PC-3 (cell line): Measurements from ENCODE around the gene GRIK1. TPM values are rescaled to one million over a fixed set of nuclear protein-coding genes. Genes with fewer than 3 reads are reported as not detected.

Experiments used
- ATAC-seq: fragments of 200-7000 bp; cut with Tn5 transposase; 2 replicates; pipeline ENCODE4 v1.9.1; 2020; ENCODE audit warnings: mild to moderate bottlenecking, moderate library complexity
- BruUV-seq: library from RNA; stranded (reverse); fragments of 400-500 nt; replicated peaks from 2 replicates; lab custom pipeline; 2021; lab: Mats Ljungman, UMichigan
- CTCF ChIA-PET: fragments of 300-600 bp; sonication (Branson Sonifier 250); formaldehyde crosslinking; loops from one replicate; lab custom pipeline; 2022; ENCODE audit warnings: antibody characterized with exemption; lab: Charles Lee
- POLR2A ChIA-PET: fragments of 300-600 bp; sonication (Branson Sonifier 250); formaldehyde crosslinking; loops from one replicate; lab custom pipeline; 2022; ENCODE audit warnings: antibody characterized with exemption; ENCODE audit not compliant: unreplicated experiment; lab: Charles Lee
- DNase-seq: peaks from one replicate; pipeline ENCODE4 v3.0.0-alpha.2; 2015
- H2AFZ ChIP-seq: fragments of 300-600 bp; sonication (generic); 2 replicates; pipeline ENCODE4 v1.6.0; 2016; ENCODE audit warnings: antibody characterized with exemption, low read length
- H3F3A ChIP-seq: fragments of 300-600 bp; sonication (generic); one replicate; pipeline ENCODE4 v1.6.0; 2017; ENCODE audit warnings: antibody characterized with exemption, low read length, control low read depth, mild to moderate bottlenecking; ENCODE audit not compliant: unreplicated experiment
- H3K27ac ChIP-seq: fragments of 300-600 bp; sonication (generic); 2 replicates; pipeline ENCODE4 v1.5.1; 2016; ENCODE audit warnings: mild to moderate bottlenecking, low read length
- H3K27me3 ChIP-seq: fragments of 300-600 bp; sonication (generic); 2 replicates; pipeline ENCODE4 v1.6.1; 2016; ENCODE audit warnings: low read length, mixed read lengths
- H3K36me3 ChIP-seq: fragments of 300-600 bp; sonication (generic); 2 replicates; pipeline ENCODE4 v1.6.1; 2016; ENCODE audit warnings: low read depth, mixed run types, low read length, mixed read lengths
- H3K4me1 ChIP-seq: fragments of 300-600 bp; sonication (generic); 2 replicates; pipeline ENCODE4 v1.5.1; 2016; ENCODE audit warnings: low read length; ENCODE audit not compliant: insufficient read depth
- H3K4me2 ChIP-seq: fragments of 300-600 bp; sonication (generic); 2 replicates; pipeline ENCODE4 v1.6.0; 2016; ENCODE audit warnings: low read length
- H3K4me3 ChIP-seq: fragments of 300-600 bp; sonication (generic); 2 replicates; pipeline ENCODE4 v1.5.1; 2016; ENCODE audit warnings: mild to moderate bottlenecking, low read length, mixed read lengths
- H3K79me2 ChIP-seq: fragments of 300-600 bp; sonication (generic); 2 replicates; pipeline ENCODE4 v1.6.1; 2017; ENCODE audit warnings: low read length, mixed read lengths
- H3K9ac ChIP-seq: fragments of 300-600 bp; sonication (generic); 2 replicates; pipeline ENCODE4 v1.6.0; 2016; ENCODE audit warnings: mild to moderate bottlenecking, low read length
- H3K9me2 ChIP-seq: fragments of 300-600 bp; sonication (generic); replicated peaks from 2 replicates; pipeline ENCODE4 v1.6.1; 2016; ENCODE audit warnings: mixed run types, low read length, mixed read lengths
- H3K9me3 ChIP-seq: fragments of 300-600 bp; sonication (generic); 2 replicates; pipeline ENCODE4 v1.6.1; 2016; ENCODE audit warnings: low read length, mixed read lengths
- H4K20me1 ChIP-seq: fragments of 300-600 bp; sonication (generic); 2 replicates; pipeline ENCODE4 v1.6.1; 2016; ENCODE audit warnings: low read length, mixed read lengths
- CTCF ChIP-seq: fragments of 300-600 bp; sonication (generic); conservative IDR thresholded peaks from 2 replicates; pipeline ENCODE4 v1.5.1; 2017; ENCODE audit warnings: antibody characterized with exemption, low read depth, mild to moderate bottlenecking, low read length
- EZH2 ChIP-seq: fragments of 300-600 bp; sonication (generic); IDR thresholded peaks from one replicate; pipeline ENCODE4 v1.6.1; 2017; ENCODE audit warnings: antibody characterized with exemption, mild to moderate bottlenecking, low read length; ENCODE audit not compliant: unreplicated experiment
- EZH2phosphoT487 ChIP-seq: fragments of 300-600 bp; sonication (generic); IDR thresholded peaks from 2 replicates; pipeline ENCODE4 v1.6.1; 2018; ENCODE audit warnings: mild to moderate bottlenecking, antibody characterized with exemption, low read length, borderline replicate concordance
- intact Hi-C: fragments of 100-400 bp; cut with micrococcal nuclease; formaldehyde crosslinking; loops from 2 replicates; pipeline ENCODE4 v1.9.0; 2023
- total RNA-seq: library from RNA; depleted of rRNA; stranded (reverse); fragments of >200 nt; gene quantifications from 2 replicates; pipeline ENCODE4 v1.2.3, GENCODE V29; 2014

The GRIK1 gene
- total RNA-seq, 1 experiment from 2014 or later = not detected

- ChIA-PET POLR2A (no interaction called here), CTCF (no interaction called here)
- H3K27ac ChIP-seq = no peak overlapping the region
- no peaks in the 10 kb centered on the region for H3K79me2 ChIP-seq
- no peaks in the 10 kb centered on the region for H4K20me1 ChIP-seq
- H3K27me3 ChIP-seq = no peaks in the 10 kb centered on the region
- no peak overlapping the region for H2AFZ ChIP-seq
- no peaks in the 10 kb centered on the region for H3K9me3 ChIP-seq
- H3K4me3 ChIP-seq = no peak overlapping the region
- no peak overlapping the region for H3K9ac ChIP-seq
- no peaks in the 10 kb centered on the region for H3K9me2 ChIP-seq
- TF ChIP-seq CTCF (no peak), EZH2 (no peak), EZH2phosphoT487 (no peak)
- ATAC-seq (no peak), DNase-seq (no peak)
- intact Hi-C loops = no loop called here
- no peaks in the 10 kb centered on the region for H3K36me3 ChIP-seq
- BruUV-seq = no TSS peak
- H3K4me1 ChIP-seq = no peaks in the 10 kb centered on the region
- no peak overlapping the region for H3K4me2 ChIP-seq
- no peaks in the 10 kb centered on the region for H3F3A ChIP-seq
These were observed 118.6 kb downstream of the GRIK1 start for GRCh38 chr21:29821230-29821629.

GRCh38 chr21:29819675-29820326 is 120.0 kb downstream of the GRIK1 start:
- no peaks in the 10 kb centered on the region for H3K36me3 ChIP-seq

GRCh38 chr21:29818383-29818921 is 121.3 kb downstream of the GRIK1 start:
- Histone ChIP-seq H3F3A (no peaks in the 10 kb centered on the region), H3K36me3 (no peaks in the 10 kb centered on the region), H3K27ac (no peak overlapping the region), H3K9me2 (no peaks in the 10 kb centered on the region), H2AFZ (no peak overlapping the region), H3K4me3 (no peak overlapping the region), H3K27me3 (no peaks in the 10 kb centered on the region), H3K4me2 (no peak overlapping the region), H3K9me3 (no peaks in the 10 kb centered on the region), H3K79me2 (no peaks in the 10 kb centered on the region), H3K9ac (no peak overlapping the region), H4K20me1 (no peaks in the 10 kb centered on the region), H3K4me1 (no peaks in the 10 kb centered on the region)
- no peak for DNase-seq
- intact Hi-C loops = no loop called here
- no peak for TF ChIP-seq EZH2phosphoT487
- no peak for TF ChIP-seq CTCF
- no peak for TF ChIP-seq EZH2
- POLR2A ChIA-PET = no interaction called here
- BruUV-seq = no TSS peak
- CTCF ChIA-PET = no interaction called here
- ATAC-seq = no peak

More at GRCh38 chr21:29819675-29820326, 120.0 kb downstream of the GRIK1 start:
- H2AFZ ChIP-seq = no peak overlapping the region
- no TSS peak for BruUV-seq
- H3K9me2 ChIP-seq = no peaks in the 10 kb centered on the region
- H3K9me3 ChIP-seq = no peaks in the 10 kb centered on the region
- no peak overlapping the region for H3K4me3 ChIP-seq
- H3F3A ChIP-seq = no peaks in the 10 kb centered on the region
- no peak overlapping the region for H3K9ac ChIP-seq
- H4K20me1 ChIP-seq = no peaks in the 10 kb centered on the region
- TF ChIP-seq EZH2phosphoT487 (no peak), EZH2 (no peak)
- CTCF ChIA-PET = no interaction called here
- no peak for DNase-seq
- POLR2A ChIA-PET = no interaction called here
- no peaks in the 10 kb centered on the region for H3K79me2 ChIP-seq
- no peak overlapping the region for H3K4me2 ChIP-seq
- H3K27ac ChIP-seq = no peak overlapping the region
- no peak for ATAC-seq
- no peaks in the 10 kb centered on the region for H3K4me1 ChIP-seq
- intact Hi-C loops = no loop called here
- no peaks in the 10 kb centered on the region for H3K27me3 ChIP-seq
